Suppressor macrophage treated with lipopolysaccharide for 4 hours (primary cell): ENCODE measurements around the gene UNC80.

Source experiments
- DNase-seq: peaks from one replicate; pipeline ENCODE4 v3.0.0-alpha.2; 2020

UNC80 gene

GRCh38 chr2:209808521-209808920 lies 36.9 kb downstream of the UNC80 start:
- no peak for DNase-seq

- DNase-seq = no peak
Observed at GRCh38 chr2:209809256-209809655, 37.6 kb downstream of the UNC80 start.

- no peak for DNase-seq
Observed at GRCh38 chr2:209817844-209818271, 46.2 kb downstream of the UNC80 start.

- DNase-seq = no peak
Observed at GRCh38 chr2:209818939-209819338, 47.3 kb downstream of the UNC80 start.

GRCh38 chr2:209821806-209822205 lies 50.2 kb downstream of the UNC80 start:
- DNase-seq = peak; percentile 4

- DNase-seq = no peak
Observed at GRCh38 chr2:209823484-209823883, 51.9 kb downstream of the UNC80 start.

- DNase-seq = no peak
Observed at GRCh38 chr2:209824391-209824790, 52.8 kb downstream of the UNC80 start.

GRCh38 chr2:209830722-209831465 lies 59.3 kb downstream of the UNC80 start:
- DNase-seq = no peak

- DNase-seq = no peak
Observed at GRCh38 chr2:209834767-209835166, 63.1 kb downstream of the UNC80 start.

GRCh38 chr2:209840434-209840833 lies 68.8 kb downstream of the UNC80 start:
- no peak for DNase-seq

- DNase-seq = no peak
Observed at GRCh38 chr2:209845666-209846065, 74.0 kb downstream of the UNC80 start.

- no peak for DNase-seq
Observed at GRCh38 chr2:209864716-209865295, 93.2 kb downstream of the UNC80 start.

GRCh38 chr2:209868271-209868994 lies 96.8 kb downstream of the UNC80 start:
- no peak for DNase-seq

- DNase-seq = no peak
Observed at GRCh38 chr2:209870067-209870466, 98.4 kb downstream of the UNC80 start.

GRCh38 chr2:209872675-209873074 lies 101.0 kb downstream of the UNC80 start:
- peak; percentile 0 for DNase-seq

- no peak for DNase-seq
Observed at GRCh38 chr2:209875270-209875669, 103.6 kb downstream of the UNC80 start.

- DNase-seq = no peak
Observed at GRCh38 chr2:209876211-209876610, 104.6 kb downstream of the UNC80 start.

- no peak for DNase-seq
Observed at GRCh38 chr2:209878701-209879100, 107.1 kb downstream of the UNC80 start.

- DNase-seq = no peak
Observed at GRCh38 chr2:209900638-209901037, 129.0 kb downstream of the UNC80 start.

GRCh38 chr2:209901172-209901571 lies 129.5 kb downstream of the UNC80 start:
- DNase-seq = no peak

GRCh38 chr2:209905691-209906090 lies 134.1 kb downstream of the UNC80 start:
- DNase-seq = no peak

- DNase-seq = no peak
Observed at GRCh38 chr2:209907746-209908145, 136.1 kb downstream of the UNC80 start.

- DNase-seq = no peak
Observed at GRCh38 chr2:209908511-209908910, 136.9 kb downstream of the UNC80 start.

GRCh38 chr2:209911486-209911885 lies 139.9 kb downstream of the UNC80 start:
- no peak for DNase-seq
